Upper lobe of right lung (tissue), 1 donor: ENCODE results near the gene ARHGEF28. TPM values are rescaled to one million over a fixed set of nuclear protein-coding genes. Genes with fewer than 3 reads are reported as not detected.

Experiments
- ATAC-seq: fragments of 200-7000 bp; cut with Tn5 transposase; one replicate; pipeline ENCODE4 v1.9.1; 2020; ENCODE audit warnings: mild to moderate bottlenecking, moderate library complexity
- DNase-seq: peaks from one replicate; pipeline ENCODE4 v3.0.0-alpha.2; 2020
- H3K27ac ChIP-seq: fragments of 200-600 bp; one replicate; pipeline ENCODE4 v1.8.0; 2022
- H3K27me3 ChIP-seq: fragments of 200-600 bp; one replicate; pipeline ENCODE4 v1.8.0; 2022; ENCODE audit warnings: mild to moderate bottlenecking
- H3K36me3 ChIP-seq: fragments of 200-600 bp; one replicate; pipeline ENCODE4 v1.8.0; 2022
- H3K4me1 ChIP-seq: fragments of 200-600 bp; one replicate; pipeline ENCODE4 v1.8.0; 2022
- H3K4me3 ChIP-seq: fragments of 200-600 bp; one replicate; pipeline ENCODE4 v1.8.0; 2022; ENCODE audit warnings: mild to moderate bottlenecking
- H3K9me3 ChIP-seq: fragments of 200-600 bp; one replicate; pipeline ENCODE4 v1.8.0; 2022
- CTCF ChIP-seq: fragments of 200-600 bp; IDR thresholded peaks from one replicate; pipeline ENCODE4 v1.8.0; 2022; ENCODE audit warnings: antibody characterized with exemption
- intact Hi-C: fragments of 100-400 bp; cut with DNase I; formaldehyde crosslinking; loops from one replicate; pipeline ENCODE4 v1.11.0; 2022
- total RNA-seq: library from RNA; stranded (reverse); fragmentation: NEBNext Ultra II Directional; extraction: Animal tissue kit (Norgen Biotek cat#: 25700); gene quantifications from one replicate; pipeline ENCODE4 v1.2.1, GENCODE V29; 2021
- donor health status: DM: no; HTN: yes; CAD: no; lungs with severe emphysema.

ARHGEF28 gene
- total RNA-seq, 1 donor from 2014 or later, result 22.3 TPM

GRCh38 chr5:73922224-73922623 is 296.2 kb downstream of the ARHGEF28 start:
- DNase-seq (no peak), ATAC-seq (no peak)
- H3K9me3 ChIP-seq, result no peaks in the 10 kb centered on the region
- H3K36me3 ChIP-seq, result no peaks in the 10 kb centered on the region
- no peak overlapping the region for H3K4me3 ChIP-seq
- intact Hi-C loops, result no loop called here
- TF ChIP-seq CTCF, result no peak
- peaks cover 12% of the 10 kb centered on the region for H3K4me1 ChIP-seq
- H3K27ac ChIP-seq, result no peak overlapping the region
- no peaks in the 10 kb centered on the region for H3K27me3 ChIP-seq

GRCh38 chr5:73922875-73923557 is 297.0 kb downstream of the ARHGEF28 start:
- intact Hi-C loops, result no loop called here

GRCh38 chr5:73928476-73929070 is 302.6 kb downstream of the ARHGEF28 start:
- TF ChIP-seq CTCF, result no peak
- Histone ChIP-seq H3K9me3 (no peaks in the 10 kb centered on the region), H3K27ac (no peak overlapping the region), H3K4me1 (no peaks in the 10 kb centered on the region), H3K36me3 (no peaks in the 10 kb centered on the region), H3K27me3 (no peaks in the 10 kb centered on the region), H3K4me3 (no peak overlapping the region)
- DNase-seq (no peak), ATAC-seq (no peak)
- intact Hi-C loops, result no loop called here

More at GRCh38 chr5:73922875-73923557, 297.0 kb downstream of the ARHGEF28 start:
- Histone ChIP-seq H3K9me3 (no peaks in the 10 kb centered on the region), H3K4me1 (peaks cover 4% of the 10 kb centered on the region), H3K27me3 (no peaks in the 10 kb centered on the region), H3K4me3 (no peak overlapping the region), H3K36me3 (no peaks in the 10 kb centered on the region), H3K27ac (no peak overlapping the region)
- no peak for ATAC-seq
- TF ChIP-seq CTCF, result no peak
- DNase-seq, result no peak

GRCh38 chr5:73935719-73936118 is 309.7 kb downstream of the ARHGEF28 start:
- Histone ChIP-seq H3K4me3 (no peak overlapping the region), H3K36me3 (no peaks in the 10 kb centered on the region), H3K4me1 (no peaks in the 10 kb centered on the region), H3K9me3 (no peaks in the 10 kb centered on the region), H3K27ac (no peak overlapping the region), H3K27me3 (no peaks in the 10 kb centered on the region)
- intact Hi-C loops, result no loop called here
- DNase-seq (no peak), ATAC-seq (no peak)
- no peak for TF ChIP-seq CTCF

GRCh38 chr5:73938280-73938937 is 312.4 kb downstream of the ARHGEF28 start:
- ATAC-seq (no peak), DNase-seq (no peak)
- Histone ChIP-seq H3K36me3 (no peaks in the 10 kb centered on the region), H3K9me3 (no peaks in the 10 kb centered on the region), H3K4me1 (no peaks in the 10 kb centered on the region), H3K27me3 (no peaks in the 10 kb centered on the region), H3K4me3 (no peak overlapping the region), H3K27ac (no peak overlapping the region)
- TF ChIP-seq CTCF, result no peak
- intact Hi-C loops, result no loop called here
